GM21619 (cell line): ENCODE results near the gene TGOLN2.
"Not testable (repeated sequence)": the region's sequence is repeated elsewhere in the genome, so short reads cannot be mapped to it uniquely, and the experiment has no call there.

Experiments
- ATAC-seq: cut with Tn5 transposase; IDR thresholded peaks from one replicate; pipeline ENCODE4 v1.9.1; 2021; ENCODE audit not compliant: unreplicated experiment

The TGOLN2 gene

DNA sequence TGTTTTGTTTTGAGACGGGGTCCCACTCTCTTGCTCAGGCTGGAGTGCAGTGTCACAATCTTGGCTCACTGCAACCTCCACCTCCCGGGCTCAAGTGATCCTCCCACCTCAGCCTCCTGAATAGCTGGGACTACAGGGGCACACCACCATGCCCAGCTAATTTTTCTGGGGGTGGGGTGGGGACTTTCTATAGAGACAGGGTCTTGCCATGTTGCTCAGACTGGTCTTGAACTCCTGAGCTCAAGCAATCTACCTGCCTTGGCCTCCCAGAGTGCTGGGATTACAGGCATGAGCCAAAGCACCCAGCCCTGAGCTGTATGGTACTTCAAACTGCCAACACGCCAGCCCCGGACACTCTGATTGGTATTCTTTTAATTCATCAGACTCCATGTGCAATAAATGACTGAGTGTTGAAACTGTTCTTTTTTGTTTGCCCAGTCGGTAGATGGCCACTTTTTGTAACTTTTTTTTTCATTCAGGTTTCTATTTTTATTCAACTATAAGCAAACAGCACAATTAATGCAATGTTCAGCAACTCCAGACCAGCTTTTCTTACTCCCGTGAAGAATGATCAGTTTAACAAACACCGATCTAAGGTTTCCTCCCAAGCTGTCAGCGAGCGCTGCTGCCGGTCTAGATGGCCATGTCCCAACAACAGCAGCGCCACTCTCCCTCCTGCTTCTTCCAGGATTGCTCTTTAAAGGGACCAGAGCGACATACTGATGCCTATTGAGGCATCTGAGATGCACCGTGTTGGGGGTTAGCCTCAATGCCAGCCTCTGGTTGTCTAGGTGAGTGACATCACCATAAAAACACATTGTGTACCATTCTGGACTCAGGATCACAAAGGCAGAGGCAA lies 12.5 kb upstream of the TGOLN2 start:
- no peak for ATAC-seq

DNA sequence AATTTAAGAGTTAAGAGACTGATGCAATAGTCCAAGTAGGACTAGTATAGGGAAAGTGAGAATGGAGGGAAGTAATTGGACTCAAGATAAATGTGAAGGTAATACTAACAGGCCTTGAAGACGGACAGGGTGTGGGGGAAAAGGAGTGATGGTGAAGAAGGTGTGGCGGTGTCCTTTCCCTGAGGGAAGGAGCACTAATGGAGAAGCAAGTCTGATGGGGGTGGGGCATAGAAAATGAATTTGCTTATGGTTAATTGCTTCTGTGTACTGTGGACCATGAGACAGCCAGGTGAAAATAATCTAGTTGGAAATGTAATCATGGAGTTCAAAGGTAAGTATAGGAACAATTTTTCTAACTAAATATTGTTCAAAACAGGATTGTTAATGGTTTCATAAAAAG lies 7.1 kb upstream of the TGOLN2 start:
- ATAC-seq, result no peak

DNA sequence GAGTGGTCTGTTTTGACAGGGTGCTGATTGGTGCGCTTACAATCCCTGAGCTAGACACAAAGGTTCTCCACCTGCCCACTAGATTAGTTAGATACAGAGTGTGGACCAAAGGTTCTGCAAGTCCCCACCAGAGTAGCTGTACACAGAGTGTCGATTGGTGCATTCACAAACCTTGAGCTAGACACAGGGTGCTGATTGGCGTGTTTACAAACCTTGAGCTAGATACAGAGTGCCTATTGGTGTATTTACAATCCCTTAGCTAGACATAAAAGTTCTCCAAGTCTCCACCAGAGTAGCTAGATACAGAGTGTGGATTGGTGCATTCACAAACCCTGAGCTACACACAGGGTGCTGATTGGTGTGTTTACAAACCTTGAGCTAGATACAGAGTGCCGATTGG lies 6.1 kb upstream of the TGOLN2 start:
- ATAC-seq, result not testable (repeated sequence)

DNA sequence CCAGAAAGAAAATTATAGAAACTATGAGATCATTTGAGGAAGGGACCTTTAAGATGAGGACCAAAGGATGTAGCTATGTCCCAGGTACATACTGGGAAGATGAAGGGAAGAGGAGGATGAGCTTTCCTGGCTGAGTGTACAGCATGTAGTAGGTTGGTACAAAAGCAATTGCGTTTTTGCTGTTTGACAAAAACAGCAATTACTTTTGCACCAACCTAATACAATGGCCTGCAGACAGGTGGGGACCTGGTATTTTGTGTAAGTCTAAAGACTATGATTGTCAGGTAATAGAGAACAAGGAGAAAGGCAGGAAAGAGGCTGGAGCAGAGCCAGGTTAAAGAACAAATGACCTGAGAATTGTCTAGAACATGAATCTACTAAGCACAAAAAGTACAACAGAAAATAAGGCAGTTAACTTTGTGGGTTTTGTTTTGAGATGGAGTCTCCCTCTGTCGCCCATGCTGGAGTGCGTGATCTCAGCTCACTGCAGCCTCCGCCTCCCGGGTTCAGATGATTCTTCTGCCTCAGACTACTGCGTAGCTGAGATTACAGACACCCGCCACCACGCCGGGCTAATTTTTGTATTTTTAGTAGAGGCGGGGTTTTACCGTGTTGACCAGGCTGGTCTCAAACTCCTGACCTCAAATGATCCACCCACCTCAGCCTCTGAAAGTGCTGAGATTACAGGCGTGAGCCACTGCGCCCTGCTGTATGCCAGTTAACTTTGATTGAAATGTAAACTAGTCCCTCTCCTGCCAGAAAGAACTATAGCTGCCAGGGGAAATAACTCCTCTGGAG lies 3.2 kb upstream of the TGOLN2 start:
- ATAC-seq, result no peak

DNA sequence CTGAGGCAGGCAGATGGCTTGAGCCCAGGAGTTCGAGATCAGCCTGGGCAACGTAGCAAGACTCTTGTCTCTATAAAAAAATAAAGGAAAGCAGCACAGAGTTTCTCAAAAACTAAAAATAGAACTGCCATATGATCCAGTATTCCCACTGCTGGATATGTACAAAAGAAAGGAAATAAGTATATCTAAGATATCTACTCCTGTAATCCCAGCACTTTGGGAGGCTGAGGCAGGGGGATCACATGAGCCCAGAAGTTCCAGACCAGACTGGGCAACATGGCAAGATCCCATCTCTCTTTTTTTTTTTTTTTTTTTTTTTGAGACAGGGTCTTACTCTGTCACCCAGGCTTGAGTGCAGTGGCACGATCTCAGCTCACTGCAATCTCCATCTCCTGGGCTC lies 1.9 kb upstream of the TGOLN2 start:
- ATAC-seq, result not testable (repeated sequence)

DNA sequence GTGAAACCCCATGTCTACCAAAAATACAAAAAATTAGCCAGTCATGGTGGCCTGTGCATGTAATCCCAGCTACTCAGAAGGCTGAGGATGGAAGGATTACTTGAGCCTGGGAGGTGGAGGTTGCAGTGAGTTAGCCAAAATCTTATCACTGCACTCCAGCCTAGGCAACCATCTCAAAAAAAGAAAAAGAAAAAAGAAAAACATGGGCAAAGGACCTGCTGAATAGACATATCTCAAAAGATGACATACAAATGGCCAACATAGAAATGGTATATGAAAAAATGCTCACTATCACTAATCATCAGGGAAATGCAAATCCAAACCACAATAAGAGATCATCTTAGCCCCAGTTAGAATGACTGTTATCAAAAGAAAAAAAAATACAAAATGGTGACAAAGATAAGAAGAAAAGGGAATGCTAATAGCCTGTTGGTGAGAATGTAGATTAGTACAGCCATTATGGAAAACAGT lies 1.4 kb upstream of the TGOLN2 start:
- no peak for ATAC-seq

DNA sequence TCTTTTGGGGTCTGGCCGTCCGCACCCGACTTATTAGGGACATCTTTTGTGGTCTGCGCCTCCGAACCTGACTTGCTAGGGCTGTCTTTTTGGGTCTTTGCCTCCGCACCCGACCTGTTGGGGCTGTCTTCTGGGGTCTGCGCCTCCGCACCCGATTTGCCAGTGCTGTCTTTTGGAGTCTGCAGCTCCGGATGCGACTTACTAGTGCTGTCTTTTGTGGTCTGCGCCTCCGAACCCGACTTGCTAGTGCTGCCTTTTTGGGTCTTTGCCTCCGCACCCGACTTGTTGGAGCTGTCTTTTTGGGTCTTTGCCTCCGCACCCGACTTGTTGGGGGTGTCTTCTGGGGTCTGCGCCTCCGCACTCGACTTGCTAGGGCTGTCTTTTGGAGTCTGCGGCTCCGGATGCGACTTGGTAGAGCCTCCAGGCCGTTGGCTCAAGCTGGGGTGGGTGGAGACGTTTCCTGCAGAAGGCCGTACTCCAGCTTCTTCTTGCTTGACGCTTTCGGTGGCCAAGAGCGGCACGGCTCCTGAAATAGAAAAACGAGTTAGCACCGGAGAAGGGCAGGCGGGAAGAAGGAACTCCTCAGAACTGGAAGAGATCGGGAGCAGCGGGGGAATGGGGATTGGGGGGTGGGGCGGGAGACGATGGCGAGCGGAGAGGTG lies 498 bp downstream of the TGOLN2 start:
- ATAC-seq, result peak; percentile 27

DNA sequence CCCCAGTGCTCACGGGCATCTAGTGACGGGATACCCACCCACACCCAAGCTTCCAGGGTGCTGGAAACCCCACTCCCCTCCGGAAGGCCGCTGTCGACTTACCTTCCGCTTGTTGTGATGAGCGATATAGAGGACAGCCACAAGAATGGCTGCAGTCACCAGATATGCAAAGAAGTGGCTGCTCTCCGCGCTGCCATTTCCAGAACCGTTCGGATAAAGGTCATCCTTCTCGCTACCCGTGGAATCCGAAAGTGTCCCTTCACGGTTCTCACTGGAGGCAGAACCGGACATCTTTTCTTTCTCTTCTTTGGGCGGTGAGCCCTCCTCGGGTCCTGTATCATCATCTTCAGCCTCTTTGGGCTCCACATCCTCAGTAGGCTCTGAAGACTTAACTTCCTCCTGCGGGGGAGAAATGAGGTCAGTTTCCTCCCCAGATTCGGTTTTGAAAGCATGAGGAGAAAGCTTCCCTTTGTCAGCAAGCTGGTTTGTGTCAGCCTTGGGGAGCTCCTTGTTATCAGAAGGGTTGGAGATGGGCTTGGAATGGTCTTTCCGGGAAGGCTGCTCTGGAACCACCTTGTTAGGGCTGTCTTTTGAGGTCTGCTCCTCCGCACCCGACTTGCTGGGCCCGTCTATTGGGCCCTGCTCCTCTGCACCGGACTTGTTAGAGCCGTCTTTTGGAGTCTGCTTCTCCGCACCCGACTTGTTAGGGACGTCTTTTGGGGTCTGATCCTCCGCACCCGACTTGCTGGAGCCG lies 1.2 kb downstream of the TGOLN2 start:
- peak; percentile 27 for ATAC-seq

DNA sequence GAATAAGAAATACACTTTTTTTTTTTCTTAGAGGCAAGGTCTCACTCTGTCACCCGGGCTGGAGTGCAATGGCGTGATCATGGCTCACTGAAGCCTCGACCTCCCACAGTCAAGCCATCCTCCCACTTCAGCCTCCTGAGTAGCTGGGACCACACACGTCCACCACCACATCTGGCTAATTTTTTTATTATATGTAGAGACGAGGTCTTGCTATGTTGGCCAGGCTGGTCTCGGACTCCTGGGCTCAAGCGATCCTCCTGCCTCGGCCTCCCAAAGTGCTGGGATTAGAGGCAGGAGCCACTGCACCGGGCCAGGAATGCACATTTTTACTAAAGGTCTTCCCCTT lies 2.4 kb downstream of the TGOLN2 start:
- ATAC-seq, result no peak

DNA sequence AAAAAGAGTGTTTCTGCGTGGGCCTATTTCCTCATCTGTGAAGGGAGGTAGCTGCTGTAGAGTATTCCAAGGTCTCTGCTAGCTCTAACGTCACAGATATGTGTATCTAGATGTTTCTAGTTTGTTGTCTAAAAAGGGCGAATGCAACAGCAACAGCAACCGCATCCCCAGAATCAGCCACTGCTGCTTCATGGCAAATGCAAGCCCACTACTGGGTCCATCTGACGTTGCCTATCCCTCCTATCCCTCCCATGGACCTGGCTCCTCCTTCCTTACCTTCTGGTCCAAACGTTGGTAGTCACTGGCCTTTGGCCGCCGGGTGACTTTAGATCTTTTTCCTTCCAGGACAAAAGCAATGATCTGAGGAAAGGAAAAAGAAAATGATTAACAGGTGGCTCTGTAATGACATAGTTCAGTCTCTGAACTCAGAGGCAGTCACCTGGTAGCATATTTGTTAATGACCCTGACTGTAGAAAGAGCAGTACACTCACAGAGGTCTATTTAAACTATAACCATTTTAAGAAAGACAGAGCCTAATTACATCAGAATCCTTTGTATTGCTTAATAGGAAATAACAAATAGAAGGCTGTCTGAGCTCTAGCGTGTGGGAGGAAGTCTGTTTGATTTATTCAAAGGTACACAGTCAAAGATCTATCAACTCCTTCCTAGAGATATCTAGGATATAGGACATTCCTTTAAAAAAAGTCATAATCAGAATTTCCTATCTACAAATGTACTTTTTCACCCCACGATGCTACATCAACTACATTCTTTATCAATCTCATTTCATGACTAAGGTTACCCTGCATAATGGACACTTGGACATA lies 2.9 kb downstream of the TGOLN2 start:
- ATAC-seq, result no peak

DNA sequence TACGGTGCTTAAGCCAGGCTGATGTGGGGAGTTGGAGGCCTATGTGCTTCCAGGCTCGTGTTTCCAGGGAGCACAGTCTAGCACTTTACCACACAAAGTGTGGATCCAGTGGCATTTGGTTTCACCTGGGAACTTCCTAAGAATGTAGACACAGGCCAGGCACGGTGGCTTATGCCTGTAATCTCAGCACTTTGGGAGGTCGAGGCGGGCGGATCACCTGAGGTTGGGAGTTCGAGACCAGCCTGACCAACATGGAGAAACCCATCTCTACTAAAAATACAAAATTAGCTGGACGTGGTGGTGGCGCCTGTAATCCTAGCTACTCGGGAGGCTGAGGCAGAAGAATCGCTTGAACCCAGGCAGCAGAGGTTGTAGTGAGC lies 3.8 kb downstream of the TGOLN2 start:
- not testable (repeated sequence) for ATAC-seq

DNA sequence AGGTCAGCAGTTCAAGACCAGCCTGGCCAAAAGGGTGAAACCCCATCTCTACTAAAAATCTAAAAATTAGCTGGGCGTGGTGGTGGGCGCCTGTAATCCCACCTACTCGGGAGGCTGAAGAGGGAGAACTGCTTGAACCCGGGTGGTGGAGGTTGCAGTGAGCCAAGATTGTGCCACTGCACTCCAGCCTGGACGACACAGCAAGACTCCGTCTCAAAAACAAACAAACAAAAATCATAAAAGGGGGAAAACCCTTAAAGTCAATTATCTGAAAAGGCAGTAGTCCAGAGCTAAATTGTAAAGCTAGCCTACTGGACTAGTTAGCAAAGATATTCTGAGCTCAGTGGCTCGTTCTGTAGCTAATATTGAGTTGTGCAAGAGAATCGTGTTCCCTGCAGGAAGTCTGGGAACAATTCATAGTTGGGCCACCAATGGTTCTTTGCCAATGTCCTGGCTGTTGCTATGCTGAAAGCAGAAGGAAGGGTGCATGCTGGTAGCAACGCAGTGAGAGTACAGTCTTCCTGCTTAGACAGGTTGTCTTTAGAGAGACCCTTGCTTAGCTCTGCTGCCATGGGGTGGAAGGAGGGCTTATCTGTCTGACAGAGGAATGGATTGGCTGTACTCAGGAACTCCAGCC lies 4.3 kb downstream of the TGOLN2 start:
- ATAC-seq, result no peak

DNA sequence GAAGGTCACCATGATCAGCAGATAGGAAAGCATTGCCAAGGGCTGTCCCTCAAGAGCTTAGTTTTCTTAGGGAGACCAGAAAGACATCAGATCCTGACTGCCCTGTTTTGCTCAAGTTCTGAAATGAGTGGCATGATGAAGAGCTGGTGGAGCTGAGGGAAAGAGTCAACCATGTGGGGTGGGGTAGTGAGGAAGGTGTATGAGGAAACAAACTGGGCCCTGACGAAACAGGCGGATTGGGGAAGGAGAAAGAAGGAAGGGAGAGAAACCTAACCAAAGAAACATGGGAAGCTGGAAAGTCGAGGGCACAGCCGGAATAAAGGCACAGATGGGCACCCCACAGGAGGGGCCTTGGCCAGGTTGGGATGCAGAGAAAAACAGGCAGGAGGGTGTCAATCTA lies 8.0 kb downstream of the TGOLN2 start:
- no peak for ATAC-seq

DNA sequence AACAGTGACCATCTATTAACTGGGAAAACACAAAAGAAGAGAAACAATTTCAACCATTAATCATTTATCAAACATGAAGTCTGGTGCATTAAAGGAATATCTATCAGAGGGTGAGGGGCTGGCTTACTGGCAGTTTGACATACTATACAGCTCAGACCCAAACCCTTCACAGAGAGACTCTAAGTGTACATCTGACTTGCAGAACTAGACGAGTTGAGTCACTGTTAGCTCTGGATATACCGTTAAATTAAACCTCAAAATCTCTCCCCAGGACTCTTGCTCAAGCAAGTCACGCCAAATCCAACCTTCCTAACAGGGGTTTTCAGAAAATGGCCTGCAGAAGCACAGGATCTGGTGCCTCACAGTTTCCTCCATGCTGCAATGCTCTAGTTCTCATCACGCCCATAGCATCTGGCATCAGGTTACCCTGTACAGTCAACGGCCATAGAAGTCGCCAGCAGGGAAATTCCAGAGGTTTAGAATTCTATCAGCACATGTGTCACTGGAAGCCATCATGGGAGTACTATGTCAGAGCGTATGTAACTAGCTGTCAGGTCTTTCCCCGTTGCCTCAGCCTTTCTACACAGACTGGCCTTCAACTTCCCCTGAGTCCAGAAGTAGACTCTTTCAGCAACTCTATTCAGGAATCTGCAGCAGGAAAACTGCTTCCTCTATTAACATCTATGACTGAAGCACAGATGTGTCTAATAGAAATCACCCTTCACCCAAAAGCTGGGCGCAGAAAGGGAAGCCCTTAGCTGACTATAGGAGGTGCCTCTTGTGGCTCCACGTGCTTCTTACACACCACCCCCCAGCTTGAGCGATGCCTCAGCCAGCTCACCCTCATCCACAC lies 9.3 kb downstream of the TGOLN2 start:
- no peak for ATAC-seq

DNA sequence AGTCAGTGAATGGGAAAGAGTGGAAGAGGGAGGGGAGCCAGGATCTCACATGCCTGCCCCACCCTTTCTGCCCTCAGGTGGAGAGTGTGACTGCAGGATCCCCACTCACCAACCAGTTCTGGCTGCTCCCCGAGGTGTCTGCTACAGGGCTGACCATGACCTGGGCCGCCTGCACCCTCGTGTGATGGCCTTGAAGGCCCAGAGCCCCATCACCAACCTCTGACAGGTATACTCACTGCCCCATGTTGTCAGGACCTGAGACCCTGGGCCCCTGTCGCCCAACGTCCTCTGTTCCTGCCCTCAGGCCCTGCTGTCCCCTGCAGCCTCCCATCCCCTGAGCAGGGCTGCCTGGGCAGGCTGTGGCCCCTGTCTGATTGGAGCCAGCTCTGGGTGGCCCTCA lies 11.9 kb downstream of the TGOLN2 start:
- ATAC-seq, result not testable (repeated sequence)

DNA sequence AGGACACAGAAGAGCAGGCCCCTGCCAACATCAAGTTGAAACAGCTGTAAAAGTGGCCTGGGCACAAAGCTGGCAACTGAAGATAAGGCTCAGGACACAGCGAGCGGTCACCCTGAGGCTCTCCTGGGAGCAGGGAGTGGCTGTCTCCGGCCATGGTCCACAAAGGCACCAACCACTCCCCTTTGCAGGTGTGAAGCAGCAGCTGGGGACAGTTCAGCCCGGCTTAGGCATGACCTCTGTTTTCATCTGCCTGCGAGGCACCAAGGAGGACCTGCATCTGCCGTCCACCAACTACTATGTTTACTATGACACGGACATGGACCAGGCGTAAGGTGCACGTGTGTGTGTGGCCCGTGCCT lies 12.9 kb downstream of the TGOLN2 start:
- no peak for ATAC-seq

DNA sequence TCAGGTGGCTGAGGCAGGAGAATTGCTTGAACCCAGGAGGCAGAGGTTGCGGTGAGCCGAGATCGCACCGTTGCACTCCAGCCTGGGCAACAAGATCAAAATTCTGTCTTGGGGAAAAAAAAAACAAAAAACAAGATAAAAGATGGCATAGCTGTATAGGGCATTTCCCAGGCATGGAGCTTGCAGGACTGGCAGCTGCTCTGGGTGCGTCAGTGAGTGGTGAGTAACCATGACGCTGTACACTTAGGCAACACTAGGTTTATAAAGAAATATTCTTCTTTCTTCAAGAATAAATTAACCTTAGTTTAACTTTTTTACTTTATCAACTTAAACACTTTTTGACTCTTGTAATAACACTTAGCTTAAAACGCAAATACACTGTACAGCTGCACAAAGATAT lies 15.4 kb downstream of the TGOLN2 start:
- no peak for ATAC-seq

DNA sequence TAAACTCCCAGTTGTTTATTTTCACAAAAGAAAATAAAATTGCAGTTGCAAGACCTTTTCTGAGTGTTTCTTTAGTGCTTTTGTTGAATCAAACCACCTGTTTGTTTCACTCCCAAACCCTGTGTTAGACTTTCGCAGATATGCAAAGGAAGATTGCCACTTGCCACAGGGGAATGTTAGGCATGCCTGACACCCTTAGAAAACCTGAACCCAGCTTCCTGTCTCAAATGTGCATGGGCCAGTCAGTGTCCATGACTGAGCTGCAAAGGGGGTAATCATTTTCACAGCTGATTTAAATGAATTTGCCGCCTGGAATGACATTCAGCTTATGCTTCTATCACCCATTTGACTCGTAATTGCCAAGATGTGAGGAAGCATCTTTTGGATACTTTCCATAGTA lies 17.5 kb downstream of the TGOLN2 start:
- ATAC-seq, result peak; percentile 57
